ENCODE data around the gene CDKAL1.

DNA sequence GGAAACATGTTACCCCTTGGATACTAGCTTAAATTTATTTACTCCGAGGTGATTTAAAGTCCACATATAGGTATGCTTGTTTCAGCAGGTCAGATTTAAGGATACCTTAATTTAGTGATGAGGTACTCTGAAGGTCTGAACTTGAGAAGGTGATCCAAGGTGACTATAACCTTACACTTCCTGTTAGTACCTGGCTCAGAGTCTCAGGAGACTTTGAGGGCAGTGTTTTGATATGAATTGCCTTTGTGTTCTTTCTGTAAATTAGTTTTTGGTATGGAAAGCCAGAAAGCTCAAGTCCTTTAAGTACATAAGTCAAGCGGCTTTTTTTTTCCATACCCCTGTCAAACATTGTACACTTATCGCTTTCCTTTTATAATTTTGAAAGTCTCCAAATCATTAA lies 489.0 kb downstream of the CDKAL1 start:
- TF ChIP-seq POLR2AphosphoS5 (IDR thresholded peaks at IDR 0.05; ENCODE audit: control insufficient read depth, insufficient read depth, low read depth, low read length), result no peak
- TF ChIP-seq MAZ (CRISPR knock-in tag; conservative IDR thresholded peaks at IDR 0.05 in 1 of 2, IDR thresholded peaks at IDR 0.05 in 1 of 2), result no peak

Measured in K562 (cell line).